ENCODE data around the gene HOXA6. TPM values are rescaled to one million over a fixed set of nuclear protein-coding genes. Genes with fewer than 3 reads are reported as not detected.

Gene HOXA6
- polyA plus RNA-seq (2013, experiment 1 of 2; ENCODE audit: insufficient read length): not detected
- not detected for polyA plus RNA-seq (2013, experiment 2 of 2; ENCODE audit: insufficient read length)

DNA sequence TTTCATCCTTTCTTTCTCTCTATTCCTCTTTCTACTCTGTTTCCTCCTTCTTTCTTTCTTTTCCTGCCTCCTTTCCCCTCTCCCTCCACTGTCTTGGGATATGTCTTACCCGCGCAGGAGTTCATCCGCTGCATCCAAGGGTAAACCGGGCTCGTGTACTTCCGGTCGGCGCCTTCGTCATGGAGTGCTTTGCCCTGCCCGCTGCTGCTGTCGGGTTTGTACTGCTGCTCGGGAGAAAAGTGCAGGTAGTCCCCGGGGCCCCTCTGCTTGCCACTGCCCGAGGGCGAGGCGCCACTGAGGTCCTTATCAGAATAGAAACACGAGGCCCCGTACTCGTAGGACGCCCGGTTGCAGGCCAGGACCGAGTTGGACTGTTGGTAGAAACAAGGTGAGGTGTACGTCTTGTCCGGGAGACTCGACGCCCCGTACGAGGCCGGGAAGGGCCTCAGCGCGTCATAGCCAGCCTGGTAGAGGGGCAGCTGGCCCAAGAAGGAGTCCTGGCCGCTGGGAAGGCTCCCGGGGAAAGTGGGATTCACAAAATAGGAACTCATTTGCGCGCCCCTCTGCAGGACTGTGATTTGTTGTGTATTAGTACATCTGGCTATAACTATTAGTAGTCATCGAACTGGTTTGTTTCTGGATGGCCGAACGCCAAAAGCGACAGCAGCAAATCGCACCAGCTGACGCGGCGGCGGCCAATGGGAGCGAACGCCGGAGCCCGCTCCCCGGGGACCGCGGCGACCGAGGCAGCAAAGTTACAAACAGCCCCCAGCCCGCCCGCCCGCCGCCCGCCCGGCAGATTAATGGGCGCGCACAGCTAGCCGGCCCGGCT, at the start of gene HOXA6:
Gene HOXA6 (minus strand): TSS at position 576 of the 832 bp plus-strand sequence. CDS start 25 bp downstream, at position 551.
- no peak for DNase-seq

DNA sequence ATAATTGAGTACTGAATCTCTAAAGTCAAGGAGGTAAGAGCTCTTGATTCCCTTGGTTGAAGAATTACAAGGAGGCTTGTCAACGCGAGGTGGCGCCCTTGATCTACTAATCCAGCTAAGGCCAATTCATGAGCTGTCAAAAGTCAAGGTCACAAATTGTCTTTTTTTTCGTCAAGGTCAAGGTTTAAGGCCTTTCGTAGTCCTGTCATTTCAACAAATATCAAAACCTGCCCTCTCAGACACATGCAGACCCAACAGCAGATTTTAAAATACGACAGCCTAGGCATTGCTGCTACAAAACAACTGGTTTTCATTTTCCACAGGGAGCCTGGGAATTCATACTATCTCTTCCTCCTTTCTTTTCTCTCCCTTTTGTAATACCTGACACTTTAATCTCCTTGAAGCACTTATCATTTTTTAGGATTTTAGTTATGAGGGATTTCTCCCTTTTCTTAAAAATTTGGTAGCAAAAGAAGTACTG, 48.8 kb upstream of the HOXA6 start:
- DNase-seq: peak; percentile 54

DNA sequence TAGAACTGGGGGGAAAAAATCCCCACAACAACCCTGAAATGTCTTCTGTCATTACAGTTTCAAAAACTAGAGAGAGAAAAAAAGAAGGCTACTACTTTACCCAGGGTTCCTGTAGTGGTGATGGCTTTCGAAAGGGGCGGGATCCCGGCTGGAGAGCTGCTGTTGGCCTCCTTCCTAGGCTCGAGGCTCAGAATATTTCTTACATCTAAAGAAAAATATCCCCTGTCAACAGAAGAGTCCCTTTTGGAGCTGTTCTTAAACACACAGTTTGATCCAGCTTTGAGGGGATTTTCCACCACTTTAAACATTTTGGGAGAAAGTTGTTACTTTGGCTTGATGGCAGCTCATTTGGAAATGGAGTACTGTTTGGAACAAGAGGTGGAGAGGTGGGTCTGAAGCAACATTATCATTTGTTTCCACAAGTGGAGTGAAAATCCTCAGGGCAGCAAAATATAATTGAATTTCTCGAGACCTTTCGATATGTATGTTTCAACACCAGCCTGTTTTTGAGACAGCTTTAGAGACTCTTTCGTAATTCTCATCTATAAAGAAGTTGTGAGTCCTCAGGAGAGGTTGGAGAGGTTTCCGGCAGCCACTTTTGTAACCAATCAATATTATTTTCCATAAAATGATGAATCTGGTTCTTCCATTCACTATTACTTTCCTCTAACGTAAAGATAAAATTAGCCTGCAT, 47.3 kb upstream of the HOXA6 start:
- DNase-seq: no peak

DNA sequence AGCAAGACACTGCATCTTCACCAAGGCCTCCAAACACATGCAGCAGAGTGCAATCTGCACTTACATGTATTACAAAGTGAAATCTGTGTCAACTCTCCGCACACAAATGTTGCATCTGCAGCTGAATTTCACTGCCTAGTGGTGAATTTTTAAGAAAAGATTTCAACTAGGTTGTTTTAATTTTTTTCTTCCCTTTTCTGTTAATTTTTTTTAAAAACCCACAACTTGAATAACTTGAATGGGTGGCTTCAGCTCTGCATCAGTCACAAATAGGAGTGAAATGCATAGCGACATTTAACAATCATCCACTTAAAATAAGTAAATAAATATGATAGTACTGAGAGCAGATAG, 46.4 kb upstream of the HOXA6 start:
- DNase-seq: no peak

DNA sequence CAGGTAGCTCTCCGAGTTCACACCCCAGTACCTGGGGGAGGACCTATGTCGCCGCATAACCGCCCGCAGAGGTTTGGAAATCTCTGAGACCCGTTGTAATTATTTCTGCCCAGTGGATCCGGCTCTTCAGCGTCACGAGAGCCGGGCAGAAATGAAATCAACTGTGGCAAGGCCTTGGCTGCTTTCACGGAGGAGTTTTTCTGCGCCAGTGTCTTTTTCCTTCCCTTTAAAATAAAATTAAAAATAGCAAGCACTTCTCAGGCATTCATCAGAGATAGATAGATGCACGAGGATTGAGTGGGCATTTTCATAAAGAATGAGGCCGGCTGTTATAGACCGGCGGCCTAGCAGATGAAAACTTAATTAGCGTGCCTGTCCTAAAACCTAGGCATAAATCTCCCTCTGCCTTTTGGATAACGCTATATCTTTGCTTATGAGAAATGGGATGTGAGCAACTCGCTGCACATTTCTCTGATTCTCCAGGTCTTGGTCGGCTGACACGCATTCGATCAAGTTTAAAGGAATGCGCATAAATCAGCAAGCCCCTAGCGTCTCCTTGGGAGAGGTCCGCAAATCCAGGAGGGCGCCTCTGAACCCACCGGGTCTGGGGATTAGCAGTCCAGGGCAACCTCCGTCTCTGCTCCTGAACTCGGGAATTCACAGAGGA, 45.9 kb upstream of the HOXA6 start:
- no peak for DNase-seq

DNA sequence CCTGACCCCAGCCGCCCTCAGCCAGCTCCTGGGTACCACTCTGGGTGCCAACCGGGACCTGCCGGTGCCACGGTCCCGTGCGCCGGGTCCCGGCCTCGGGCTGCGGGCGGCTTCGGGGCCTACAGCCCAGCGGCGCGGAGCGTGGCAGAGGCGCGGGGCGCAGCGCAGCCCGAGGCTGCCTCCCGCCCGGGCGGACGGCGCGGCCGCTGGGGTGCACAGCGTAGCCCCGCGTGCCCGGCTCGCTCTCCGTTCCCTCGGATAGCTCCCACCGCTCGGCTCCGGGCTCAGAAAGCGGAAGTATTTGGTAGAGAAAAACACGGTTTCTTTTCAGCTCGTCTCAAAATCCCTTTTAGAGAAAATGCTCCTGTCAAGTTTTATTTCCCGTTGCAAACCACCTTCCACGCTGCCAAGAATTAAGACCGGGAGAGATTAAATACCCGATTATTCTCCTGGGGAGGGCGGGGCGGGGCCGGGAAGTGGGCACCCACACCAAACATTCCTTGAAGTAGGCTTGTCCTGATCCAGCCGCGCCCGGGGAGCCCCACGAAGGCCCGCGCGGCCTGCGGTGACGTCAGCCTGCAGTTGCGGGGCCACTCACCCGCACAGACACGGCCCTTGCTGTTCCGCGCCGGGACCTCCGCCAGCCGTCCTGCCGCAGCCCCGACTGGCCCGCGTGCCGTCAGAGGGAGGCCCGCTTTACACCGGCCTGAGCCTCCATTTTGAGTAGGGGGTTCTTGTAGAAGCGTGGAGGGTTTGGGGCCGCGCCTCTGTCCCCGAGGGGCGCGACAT, 45.2 kb upstream of the HOXA6 start:
- no peak for DNase-seq

DNA sequence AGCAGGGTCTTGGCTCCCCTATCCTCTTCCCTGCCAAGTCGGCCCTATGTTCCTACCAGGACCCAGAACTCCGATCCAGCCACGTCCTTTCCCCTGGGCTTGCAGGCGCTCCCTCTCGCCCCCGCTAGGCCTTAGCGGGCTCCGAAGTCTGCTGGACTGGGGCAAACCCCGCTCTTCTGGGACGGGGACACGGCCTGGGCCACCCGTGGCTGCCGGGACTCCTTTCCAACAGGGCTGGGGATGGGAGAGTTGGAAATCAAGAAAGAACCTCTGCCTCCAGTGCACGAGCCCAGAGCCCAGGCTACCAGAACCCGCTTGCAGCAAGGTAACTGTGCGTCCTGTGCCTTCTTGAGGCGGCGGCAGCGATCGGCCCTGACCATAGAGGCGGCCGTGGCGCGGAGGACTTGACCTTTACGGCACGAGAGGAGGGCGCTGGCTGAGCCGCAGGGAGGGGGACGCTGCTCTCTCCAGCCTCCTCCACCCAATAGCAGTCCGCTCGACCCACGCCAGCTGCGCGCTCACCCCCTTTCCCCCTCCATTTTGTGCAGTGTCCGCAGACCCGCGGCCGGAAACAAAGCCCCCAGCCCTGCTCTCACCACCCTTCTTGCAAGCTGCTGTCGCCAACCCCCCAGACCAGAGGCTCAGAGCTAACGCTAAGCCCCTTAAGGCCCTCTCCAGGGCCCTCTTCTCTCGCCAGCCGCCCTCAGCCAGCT, 44.4 kb upstream of the HOXA6 start:
- no peak for DNase-seq

DNA sequence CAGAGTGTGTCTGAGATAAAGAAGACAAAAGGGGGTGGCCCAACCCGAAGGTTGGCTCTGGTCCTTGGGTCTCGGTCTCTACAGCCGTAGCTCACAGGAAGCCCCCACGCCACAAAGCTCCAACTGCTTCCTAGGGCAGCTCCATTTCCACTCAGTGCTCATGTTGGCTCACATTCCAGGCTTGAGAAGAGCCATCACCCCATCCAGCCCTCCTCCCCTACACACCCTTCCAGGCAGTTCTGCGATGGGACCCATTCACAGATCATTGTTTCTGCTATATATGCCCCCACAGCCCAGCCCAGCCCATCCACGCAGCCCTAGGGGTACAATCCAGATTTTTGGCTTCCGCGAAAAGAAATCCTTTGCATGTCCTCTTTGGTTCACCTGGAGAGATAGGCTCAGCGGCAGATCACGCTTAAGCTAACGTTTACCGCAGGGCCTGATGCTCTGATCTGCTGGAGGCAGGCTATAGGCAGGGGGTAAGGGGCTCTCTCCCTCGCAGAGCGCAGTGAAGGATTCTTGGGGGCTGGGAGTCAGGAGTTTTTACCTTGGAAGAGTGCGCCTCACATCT, 43.7 kb upstream of the HOXA6 start:
- DNase-seq: no peak

DNA sequence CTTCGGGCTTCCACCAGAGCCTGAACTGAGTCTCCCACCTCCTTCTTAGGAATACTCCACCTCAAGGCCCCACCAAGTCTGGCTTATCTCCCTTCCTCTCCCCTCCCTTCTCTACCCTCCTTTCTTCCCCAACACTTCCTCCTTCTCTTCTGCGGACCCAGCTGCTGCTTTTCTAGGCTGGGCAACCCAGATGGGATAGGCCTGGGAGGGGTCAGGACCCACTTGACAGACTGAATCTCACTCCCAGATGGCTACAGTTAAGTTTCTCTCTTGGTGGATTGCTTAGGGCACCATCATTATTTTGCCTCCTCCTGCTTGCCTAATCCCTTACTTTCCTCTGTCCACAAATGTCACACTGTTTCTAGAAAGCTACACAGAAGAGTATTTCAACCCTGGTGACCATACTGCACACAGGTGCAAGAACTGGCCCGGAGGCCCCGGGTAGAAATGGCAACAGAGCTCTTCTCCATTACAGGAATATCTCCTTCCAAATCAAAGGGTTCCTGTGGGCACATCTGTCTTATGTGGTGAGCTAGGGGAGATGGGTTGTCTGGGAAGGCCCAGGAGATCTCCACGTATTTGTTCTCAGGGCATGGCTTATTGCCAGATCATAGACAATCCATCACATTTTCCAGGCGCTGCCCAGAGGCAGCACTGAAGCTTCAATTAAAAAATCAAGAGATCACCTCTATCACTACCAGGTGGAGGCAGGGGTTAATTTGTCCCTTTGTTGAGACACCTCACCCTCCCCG, 42.6 kb upstream of the HOXA6 start:
- no peak for DNase-seq

DNA sequence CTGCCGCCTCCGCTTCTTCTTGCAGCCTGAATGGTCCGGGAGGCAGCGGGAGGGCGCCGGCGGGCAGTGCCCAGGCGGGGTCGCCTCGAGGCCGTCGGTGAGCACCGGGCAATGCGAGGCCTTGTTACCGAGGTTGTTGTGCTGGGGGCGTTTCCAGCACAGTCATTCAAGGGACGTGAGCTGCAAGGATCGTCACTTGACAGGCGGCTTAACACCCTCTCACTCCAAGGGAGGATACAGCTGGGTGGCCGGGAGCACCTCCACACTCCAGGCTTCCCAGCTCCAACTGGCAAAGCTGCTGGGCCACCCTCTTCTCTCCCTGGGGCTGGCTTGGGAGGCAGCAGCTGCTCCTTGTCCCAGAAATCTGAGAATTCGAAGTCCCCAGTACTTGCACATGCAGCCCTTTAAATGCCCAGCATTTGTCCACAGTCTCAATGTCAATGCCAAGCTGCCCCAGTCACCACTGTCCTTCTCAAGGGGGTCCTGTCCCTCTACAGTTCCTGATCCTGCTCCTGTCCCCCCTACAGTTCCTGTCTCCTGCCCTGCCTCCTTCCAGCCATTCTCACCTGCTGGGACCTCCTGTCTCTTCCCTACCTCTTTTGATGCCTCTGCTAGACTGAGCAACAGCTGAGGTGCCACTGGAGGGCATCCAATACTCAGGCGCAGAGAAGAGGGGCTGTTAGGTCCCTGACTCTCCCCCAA, 41.9 kb upstream of the HOXA6 start:
- DNase-seq: no peak

DNA sequence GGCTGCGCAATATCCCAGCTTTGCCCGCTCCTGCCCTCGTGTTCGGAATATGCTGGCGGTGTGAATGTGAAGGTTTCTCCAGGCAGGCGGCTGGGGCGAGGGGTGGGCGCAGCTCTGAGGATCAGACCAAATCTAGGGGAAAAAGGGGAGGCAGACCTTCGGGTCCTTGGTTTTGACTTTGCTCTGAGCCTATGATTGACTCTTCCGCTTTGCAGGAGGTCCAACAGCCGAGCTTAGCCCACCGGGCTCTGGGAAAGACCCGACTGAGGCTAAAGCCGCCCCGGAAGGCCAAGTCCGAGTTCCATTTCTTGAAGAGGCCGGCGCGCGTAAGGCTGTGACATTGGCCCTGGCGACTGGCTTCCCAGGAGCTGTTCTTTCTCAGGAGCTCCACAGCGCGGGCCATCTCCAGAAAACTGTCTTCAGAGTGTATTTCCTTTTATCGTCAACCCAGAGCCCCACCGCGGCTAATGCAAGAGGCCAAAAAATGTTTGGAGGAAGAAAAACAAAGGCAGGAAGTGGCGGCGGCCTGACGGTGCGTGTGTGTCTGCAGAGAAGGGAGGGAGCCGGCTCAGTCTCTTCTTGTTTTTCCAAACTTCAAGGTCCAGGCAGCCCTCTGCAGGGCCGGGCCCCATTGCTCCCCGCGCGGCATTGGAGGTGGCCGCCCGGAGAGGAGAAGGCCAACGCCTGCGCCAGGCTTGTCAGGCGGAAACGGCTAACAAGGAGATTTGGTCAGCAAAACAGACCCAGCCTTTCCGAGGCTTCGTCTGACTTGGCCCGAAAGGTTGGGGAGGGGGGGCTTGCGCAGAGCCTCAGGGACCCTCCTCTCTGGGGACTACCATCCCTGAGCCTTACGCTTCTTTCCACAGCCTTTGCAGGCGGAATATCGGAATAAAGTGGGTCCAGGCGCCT, 41.1 kb upstream of the HOXA6 start:
- DNase-seq: no peak

DNA sequence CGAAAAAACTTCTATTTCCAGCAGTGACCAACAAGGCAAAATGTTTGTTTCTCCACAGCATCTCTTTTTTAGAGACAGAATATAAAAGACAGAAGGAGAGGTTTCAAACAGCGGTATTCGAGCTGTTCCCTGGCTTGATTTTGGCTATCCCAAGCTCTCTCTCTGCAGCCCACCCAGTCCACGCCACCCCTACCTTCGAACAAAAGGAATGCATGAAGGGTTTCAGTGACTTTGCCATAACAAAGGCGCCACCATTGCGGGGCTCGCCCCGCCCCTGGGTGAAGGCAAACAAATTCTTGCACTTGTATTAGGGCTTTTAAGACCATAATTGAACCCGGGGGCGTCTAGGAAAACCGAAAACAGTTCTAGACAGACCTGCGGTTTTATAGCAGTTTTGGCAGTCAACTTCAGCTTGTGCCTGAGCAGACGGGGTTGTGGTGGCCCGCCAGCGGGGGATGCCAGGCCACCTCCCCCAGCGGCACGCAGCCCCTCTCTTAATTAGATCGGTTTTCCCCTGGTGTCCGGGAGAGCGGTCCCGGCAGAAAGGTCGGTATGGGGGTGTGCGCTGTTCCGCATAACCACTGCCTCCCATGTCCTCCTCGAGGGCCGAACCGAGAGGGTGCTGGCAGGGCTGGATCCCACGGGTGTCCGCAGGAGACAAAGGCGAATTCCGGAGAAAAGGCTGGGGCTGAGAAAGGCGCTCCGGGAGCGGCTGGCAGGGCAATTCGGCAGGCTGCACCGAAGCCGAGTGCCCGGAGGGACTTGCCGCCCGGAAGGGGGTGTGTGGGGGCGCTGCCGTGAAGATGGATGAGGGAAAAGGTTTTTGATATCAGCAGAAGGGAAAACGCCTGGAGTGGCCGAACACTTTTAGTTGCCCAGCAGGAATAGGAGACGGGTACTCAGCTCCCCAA, 40.2 kb upstream of the HOXA6 start:
- DNase-seq: no peak

DNA sequence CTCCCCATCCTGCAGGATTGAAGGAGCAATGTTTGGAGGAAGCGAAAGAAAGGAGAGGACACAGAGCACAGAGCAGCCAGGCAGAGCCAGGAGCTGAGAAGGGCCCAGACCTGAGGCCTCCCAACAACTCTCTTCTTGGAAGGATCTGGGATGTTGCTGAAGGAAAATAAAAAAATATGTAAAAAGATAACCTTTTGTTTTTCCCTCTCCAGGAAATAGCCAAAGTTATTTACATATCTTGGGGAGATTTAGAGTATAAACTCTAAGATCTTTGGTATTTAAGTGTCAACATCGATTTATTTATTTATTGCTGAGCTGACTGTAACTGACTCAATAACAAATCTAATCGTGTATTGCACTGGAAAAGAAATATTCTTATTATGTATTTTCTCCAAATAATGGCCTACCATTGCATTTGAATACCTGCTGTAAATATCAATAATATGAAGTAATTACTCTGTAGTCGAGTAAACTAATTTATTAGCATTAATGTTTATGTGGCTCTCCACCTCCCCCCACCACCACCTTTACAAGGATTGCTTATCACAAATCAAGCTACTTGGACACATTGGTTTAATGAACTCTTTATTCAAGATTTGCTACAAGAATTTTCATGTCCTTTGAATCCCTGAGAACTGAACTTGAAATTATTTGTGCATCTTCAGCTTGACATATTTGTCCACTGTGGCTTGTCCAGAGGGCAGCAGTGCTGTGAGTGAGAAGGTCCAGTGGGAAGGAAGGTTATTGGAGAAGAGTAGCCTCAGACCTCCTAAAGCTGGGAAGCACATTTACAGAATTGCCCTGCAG, 39.3 kb upstream of the HOXA6 start:
- no peak for DNase-seq

DNA sequence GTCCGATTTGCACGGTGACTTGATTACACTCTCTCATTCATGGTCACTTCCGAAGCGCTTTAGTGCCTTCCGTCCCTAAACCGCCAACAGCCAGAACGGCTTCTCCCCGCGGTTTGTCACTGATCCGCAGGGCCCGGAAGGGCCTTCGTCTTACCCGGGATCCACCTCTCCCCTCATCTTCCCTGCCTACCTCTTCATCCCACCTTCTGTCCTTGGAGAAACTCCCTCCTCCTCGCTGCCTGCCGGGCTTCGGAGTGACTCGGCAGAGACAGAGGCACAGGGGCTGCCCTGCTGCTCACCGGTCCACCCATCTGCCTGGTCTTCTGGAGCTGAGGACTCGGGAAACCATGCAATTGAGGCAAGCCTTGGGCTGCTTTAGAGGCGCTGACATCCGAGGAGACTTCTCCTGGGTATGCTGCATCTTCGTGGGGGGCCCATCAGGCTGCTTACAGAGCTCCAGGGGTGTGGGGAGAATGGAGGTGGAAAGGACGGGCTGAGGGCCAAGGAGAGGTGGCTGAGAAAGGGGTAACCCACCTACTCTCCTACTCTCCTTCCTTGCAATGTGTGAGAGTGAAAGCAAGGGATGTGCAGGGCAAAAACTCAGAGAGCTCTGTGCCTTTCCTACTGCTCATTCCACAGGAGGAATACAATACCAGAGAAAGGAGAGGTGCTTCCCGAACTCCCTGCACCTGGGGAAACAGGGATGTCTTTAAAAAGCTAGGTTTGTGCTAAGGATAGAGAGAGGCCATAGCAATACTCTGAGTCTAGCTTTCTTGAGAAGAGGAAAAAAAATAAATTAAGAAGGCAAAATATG, 38.5 kb upstream of the HOXA6 start:
- DNase-seq: no peak

DNA sequence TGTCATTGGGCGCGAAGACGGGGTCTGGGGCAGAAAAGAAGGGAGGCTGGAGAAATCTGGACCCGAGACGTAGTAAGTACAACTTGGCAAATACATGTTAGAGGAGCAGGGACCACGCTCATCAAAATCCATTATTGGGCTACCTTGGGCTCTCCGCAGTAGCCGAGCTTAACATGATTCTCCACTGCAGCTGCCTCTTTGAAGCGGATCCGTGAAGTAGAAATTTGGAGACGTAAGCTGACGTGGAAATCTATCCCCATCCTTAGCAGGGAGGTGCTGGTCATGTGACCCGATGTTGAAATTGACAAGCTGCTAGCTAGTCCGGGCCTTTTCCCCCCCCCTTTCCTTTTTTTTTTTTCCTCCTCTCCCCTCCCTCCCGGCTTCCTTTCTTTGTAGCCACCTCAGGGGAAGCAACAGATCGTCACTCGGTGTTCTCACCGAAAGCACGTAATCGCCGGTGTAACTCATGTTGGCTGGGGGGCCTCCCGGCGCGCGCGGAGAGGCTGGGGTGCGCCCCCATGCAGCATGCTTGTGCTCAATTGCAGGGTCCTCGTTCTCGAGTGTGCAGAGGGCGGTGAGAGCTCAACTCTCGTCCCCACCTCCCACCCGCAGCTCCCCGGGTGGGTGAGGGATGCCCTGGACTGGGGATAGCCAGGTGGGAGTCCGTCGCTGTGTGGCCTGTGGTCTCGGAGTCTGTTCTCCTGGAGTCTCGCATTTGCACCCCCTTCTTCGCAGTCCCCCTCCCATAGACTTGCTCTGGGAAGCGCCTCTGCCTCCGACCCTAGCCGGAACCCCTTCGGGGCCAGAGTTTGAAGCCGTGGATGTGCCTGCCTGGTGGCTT, 37.7 kb upstream of the HOXA6 start, which contains the start of gene HOXA11:
Gene HOXA11 (minus strand): TSS at position 220 of the 841 bp plus-strand sequence. CDS start 88 bp downstream, at position 132.
- no peak for DNase-seq

All from fibroblast of skin of back (primary cell).